Effector CD4-positive, alpha-beta T cell (primary cell): ENCODE data around the gene GRID2.

Experiments used
- DNase-seq: peaks from one replicate; pipeline ENCODE4 v3.0.0-alpha.2; 2020

The GRID2 gene

GRCh38 chr4:92535599-92535998, 231.8 kb downstream of the GRID2 start:
- DNase-seq: no peak

GRCh38 chr4:92551616-92552015, 247.8 kb downstream of the GRID2 start:
- DNase-seq: no peak

GRCh38 chr4:92566269-92566668, 262.5 kb downstream of the GRID2 start:
- DNase-seq: no peak

- DNase-seq: no peak
Measured at GRCh38 chr4:92580816-92581215, 277.1 kb downstream of the GRID2 start.

GRCh38 chr4:92599044-92599443, 295.3 kb downstream of the GRID2 start:
- DNase-seq: no peak

- no peak for DNase-seq
Measured at GRCh38 chr4:92600638-92601037, 296.9 kb downstream of the GRID2 start.

- DNase-seq: no peak
Measured at GRCh38 chr4:92606227-92606626, 302.5 kb downstream of the GRID2 start.

- no peak for DNase-seq
Measured at GRCh38 chr4:92615049-92615448, 311.3 kb downstream of the GRID2 start.

GRCh38 chr4:92618968-92619367, 315.2 kb downstream of the GRID2 start:
- no peak for DNase-seq

- no peak for DNase-seq
Measured at GRCh38 chr4:92629302-92629701, 325.5 kb downstream of the GRID2 start.

GRCh38 chr4:92634882-92635281, 331.1 kb downstream of the GRID2 start:
- DNase-seq: no peak

- DNase-seq: no peak
Measured at GRCh38 chr4:92636038-92636806, 332.5 kb downstream of the GRID2 start.

- DNase-seq: no peak
Measured at GRCh38 chr4:92641409-92641808, 337.6 kb downstream of the GRID2 start.

GRCh38 chr4:92646826-92647225, 343.1 kb downstream of the GRID2 start:
- no peak for DNase-seq

- no peak for DNase-seq
Measured at GRCh38 chr4:92651536-92651935, 347.8 kb downstream of the GRID2 start.

- DNase-seq: no peak
Measured at GRCh38 chr4:92654084-92654483, 350.3 kb downstream of the GRID2 start.

GRCh38 chr4:92657695-92658094, 353.9 kb downstream of the GRID2 start:
- no peak for DNase-seq

- DNase-seq: no peak
Measured at GRCh38 chr4:92658318-92658717, 354.6 kb downstream of the GRID2 start.

- no peak for DNase-seq
Measured at GRCh38 chr4:92677805-92678204, 374.0 kb downstream of the GRID2 start.

GRCh38 chr4:92678292-92678691, 374.5 kb downstream of the GRID2 start:
- DNase-seq: no peak

GRCh38 chr4:92679149-92679548, 375.4 kb downstream of the GRID2 start:
- DNase-seq: no peak

- no peak for DNase-seq
Measured at GRCh38 chr4:92714640-92715039, 410.9 kb downstream of the GRID2 start.

- DNase-seq: no peak
Measured at GRCh38 chr4:92733231-92733630, 429.5 kb downstream of the GRID2 start.

- DNase-seq: no peak
Measured at GRCh38 chr4:92735025-92735665, 431.4 kb downstream of the GRID2 start.

GRCh38 chr4:92760433-92760832, 456.7 kb downstream of the GRID2 start:
- DNase-seq: no peak
